ENCODE measurements around the gene PRR23E.

Gene PRR23E

DNA sequence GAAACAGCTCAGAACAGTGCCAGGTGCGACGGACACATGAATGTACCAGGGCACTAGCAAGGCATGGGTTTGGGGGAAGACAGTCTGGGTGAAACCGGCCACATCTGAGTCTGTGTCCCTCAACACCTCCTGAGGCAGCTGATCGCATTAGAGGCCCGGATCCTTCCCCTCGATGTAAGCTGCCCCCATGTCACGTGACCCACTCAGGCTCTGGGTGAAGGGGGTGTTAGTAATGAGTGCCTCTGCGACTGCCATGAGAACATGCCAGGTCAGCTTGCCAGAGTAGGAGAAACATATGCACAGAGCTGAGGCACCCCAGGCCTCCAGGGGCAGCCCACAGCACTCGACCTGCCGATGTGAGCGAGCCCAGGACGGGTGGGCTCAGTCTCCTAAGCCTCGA is 29.7 kb downstream of the PRR23E start:
- TF ChIP-seq, protein P1, sequence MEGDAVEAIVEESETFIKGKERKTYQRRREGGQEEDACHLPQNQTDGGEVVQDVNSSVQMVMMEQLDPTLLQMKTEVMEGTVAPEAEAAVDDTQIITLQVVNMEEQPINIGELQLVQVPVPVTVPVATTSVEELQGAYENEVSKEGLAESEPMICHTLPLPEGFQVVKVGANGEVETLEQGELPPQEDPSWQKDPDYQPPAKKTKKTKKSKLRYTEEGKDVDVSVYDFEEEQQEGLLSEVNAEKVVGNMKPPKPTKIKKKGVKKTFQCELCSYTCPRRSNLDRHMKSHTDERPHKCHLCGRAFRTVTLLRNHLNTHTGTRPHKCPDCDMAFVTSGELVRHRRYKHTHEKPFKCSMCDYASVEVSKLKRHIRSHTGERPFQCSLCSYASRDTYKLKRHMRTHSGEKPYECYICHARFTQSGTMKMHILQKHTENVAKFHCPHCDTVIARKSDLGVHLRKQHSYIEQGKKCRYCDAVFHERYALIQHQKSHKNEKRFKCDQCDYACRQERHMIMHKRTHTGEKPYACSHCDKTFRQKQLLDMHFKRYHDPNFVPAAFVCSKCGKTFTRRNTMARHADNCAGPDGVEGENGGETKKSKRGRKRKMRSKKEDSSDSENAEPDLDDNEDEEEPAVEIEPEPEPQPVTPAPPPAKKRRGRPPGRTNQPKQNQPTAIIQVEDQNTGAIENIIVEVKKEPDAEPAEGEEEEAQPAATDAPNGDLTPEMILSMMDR (IDR thresholded peaks at IDR 0.05): no peak
- peaks cover 5 to 11% of the 10 kb centered on the region in 2 experiments for H3K4me1 ChIP-seq (ENCODE audit: control insufficient read depth in 1 of 2, insufficient read depth in 1 of 2, low read depth in 1 of 2, low read length in 1 of 2)
- H3K4me3 ChIP-seq (ENCODE audit: low read depth in 1 of 2, low read length in 1 of 2): no peak overlapping the region
- H3K27me3 ChIP-seq: no peaks in the 10 kb centered on the region
- no peaks in the 10 kb centered on the region for H3K9me3 ChIP-seq
- no peaks in the 10 kb centered on the region for H3K36me3 ChIP-seq
- H3K27ac ChIP-seq: no peak overlapping the region

DNA sequence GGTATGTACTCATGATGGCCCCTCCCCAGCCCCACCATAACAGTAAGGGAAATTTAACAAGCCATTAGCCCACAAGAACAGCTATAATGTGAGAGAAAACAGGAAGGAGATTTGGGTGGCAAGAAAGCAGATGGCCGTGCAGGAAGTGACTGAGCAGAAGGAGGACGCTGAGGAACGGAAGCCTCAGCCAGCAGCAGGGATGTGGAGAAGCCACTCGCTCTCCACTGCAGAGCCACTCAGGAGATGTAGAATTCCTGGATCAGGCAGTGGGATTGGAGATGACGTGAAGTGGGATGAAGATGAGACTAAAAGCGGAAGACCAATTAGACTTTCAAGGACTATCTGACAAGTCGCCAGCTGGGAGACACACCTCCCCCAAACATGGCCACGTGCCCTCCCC is 31.2 kb downstream of the PRR23E start:
- TF ChIP-seq, protein P1 (IDR thresholded peaks at IDR 0.05): no peak
- peaks cover 5 to 11% of the 10 kb centered on the region in 2 experiments for H3K4me1 ChIP-seq (ENCODE audit: control insufficient read depth in 1 of 2, insufficient read depth in 1 of 2, low read depth in 1 of 2, low read length in 1 of 2)
- H3K4me3 ChIP-seq (ENCODE audit: low read depth in 1 of 2, low read length in 1 of 2): peak overlapping the region in 1 of 2 experiments; percentile 20
- H3K27ac ChIP-seq: peak overlapping the region; percentile 55
- H3K27me3 ChIP-seq: no peaks in the 10 kb centered on the region
- H3K36me3 ChIP-seq: no peaks in the 10 kb centered on the region
- H3K9me3 ChIP-seq: no peaks in the 10 kb centered on the region

DNA sequence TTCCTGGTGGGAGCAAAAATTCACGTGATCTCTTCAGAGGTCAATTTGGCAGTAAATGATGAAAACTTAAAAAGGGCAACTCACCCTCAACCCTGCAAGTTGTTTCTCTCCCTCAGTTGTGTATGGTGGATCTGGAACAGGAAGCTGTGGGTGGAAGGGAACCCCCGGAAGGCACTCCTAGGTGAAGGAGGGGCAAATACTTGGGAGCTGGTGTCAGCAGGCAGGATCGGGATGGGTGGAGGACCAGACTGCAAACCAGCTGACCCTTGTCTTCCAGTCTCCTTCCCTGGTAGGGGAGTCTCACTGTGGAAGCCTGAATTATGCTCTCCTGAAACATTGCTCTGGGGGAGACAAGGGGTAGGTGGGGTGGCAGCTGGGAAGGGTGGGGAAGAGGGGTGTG is 33.5 kb downstream of the PRR23E start:
- Histone ChIP-seq H3K27me3 (no peaks in the 10 kb centered on the region), H3K4me3 (ENCODE audit: low read depth in 1 of 2, low read length in 1 of 2) (peak overlapping the region in 1 of 2 experiments; percentile 45), H3K27ac (peak overlapping the region; percentile 59), H3K36me3 (no peaks in the 10 kb centered on the region), H3K4me1 (ENCODE audit: control insufficient read depth in 1 of 2, insufficient read depth in 1 of 2, low read depth in 1 of 2, low read length in 1 of 2) (peaks cover 5 to 11% of the 10 kb centered on the region in 2 experiments), H3K9me3 (no peaks in the 10 kb centered on the region)
- TF ChIP-seq, protein P1 (IDR thresholded peaks at IDR 0.05): no peak

DNA sequence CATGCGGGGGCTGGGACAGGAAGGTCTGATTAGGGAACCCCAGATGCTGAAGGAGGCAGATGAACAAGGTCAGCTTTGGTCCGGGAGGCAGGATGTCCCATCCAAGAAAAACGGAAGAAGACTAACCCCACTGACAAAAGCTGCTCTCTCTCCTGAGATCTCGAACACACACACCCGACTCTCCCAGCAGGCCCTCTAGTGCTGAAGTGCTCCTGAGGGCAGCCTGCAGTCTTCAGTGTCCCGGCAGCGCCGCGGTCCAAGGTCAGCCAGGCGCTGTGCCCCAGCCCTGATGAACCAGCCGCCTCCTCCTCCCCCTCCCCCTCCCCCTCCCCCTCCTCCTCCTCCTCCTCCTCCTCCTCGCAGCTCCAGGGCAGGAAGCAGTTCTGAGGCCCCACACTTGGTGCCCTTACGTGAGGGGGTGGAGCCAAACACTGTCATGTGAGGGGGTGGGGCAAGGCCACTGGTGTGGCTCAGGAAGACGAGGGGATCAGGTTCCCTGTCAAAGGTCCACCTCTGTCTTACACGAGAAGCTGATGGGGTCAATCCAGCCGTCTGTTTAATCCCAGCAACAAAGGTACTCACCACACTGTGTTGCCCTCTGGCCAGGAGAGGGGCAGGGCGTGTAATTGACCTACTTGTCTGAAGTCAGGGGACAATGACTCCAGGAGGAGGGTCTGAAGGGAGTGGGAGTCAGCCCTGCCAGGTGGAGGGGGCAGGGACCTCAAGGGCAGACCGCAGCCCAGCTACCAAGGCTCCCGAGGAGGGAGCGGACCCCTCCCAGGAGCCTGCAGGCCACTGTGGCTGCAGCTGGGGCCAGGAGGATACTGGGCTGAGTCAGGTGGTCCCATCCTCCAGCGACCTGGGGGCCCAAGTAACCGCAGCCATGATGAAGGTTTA is 34.3 kb downstream of the PRR23E start:
- H3K4me3 ChIP-seq (ENCODE audit: low read depth in 1 of 2, low read length in 1 of 2): peak overlapping the region in 1 of 2 experiments; percentile 45
- H3K27me3 ChIP-seq: no peaks in the 10 kb centered on the region
- peaks cover 5 to 11% of the 10 kb centered on the region in 2 experiments for H3K4me1 ChIP-seq (ENCODE audit: control insufficient read depth in 1 of 2, insufficient read depth in 1 of 2, low read depth in 1 of 2, low read length in 1 of 2)
- peak overlapping the region; percentile 59 for H3K27ac ChIP-seq
- H3K36me3 ChIP-seq: no peaks in the 10 kb centered on the region
- TF ChIP-seq, protein P1 (IDR thresholded peaks at IDR 0.05): no peak
- no peaks in the 10 kb centered on the region for H3K9me3 ChIP-seq

DNA sequence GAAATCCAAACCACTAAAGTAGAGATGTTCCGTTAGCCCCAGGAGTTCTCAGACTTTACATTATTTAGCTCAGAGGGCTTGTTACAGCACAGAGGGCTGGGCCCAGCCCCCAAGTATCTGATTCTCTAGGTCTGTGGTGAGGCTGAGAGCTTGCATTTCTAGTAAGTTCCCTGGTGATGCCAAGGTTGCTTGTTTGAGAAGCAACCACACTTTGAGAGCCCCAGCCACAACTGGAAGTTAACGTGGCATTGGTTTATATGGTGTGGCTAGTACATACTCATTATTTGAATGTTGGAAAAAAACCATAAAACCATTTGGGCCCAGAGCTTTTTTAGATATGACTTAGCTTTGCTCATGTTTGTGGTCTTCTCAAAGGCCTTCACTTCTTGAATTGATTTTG is 35.9 kb downstream of the PRR23E start:
- Histone ChIP-seq H3K36me3 (no peaks in the 10 kb centered on the region), H3K4me1 (ENCODE audit: control insufficient read depth in 1 of 2, insufficient read depth in 1 of 2, low read depth in 1 of 2, low read length in 1 of 2) (peaks cover 0 to 6% of the 10 kb centered on the region in 2 experiments), H3K4me3 (ENCODE audit: low read depth in 1 of 2, low read length in 1 of 2) (no peak overlapping the region), H3K9me3 (no peaks in the 10 kb centered on the region), H3K27me3 (no peaks in the 10 kb centered on the region), H3K27ac (no peak overlapping the region)
- TF ChIP-seq, protein P1 (IDR thresholded peaks at IDR 0.05): no peak

Data from neutrophil (primary cell).